ENCODE measurements around the gene ARHGDIB.

ARHGDIB gene

GRCh38 chr12:14900521-14901227 is 60.7 kb downstream of the ARHGDIB start:
- DNase-seq (ENCODE audit: low read depth in 4 of 4, low spot score in 1 of 4) = no peak

DNA sequence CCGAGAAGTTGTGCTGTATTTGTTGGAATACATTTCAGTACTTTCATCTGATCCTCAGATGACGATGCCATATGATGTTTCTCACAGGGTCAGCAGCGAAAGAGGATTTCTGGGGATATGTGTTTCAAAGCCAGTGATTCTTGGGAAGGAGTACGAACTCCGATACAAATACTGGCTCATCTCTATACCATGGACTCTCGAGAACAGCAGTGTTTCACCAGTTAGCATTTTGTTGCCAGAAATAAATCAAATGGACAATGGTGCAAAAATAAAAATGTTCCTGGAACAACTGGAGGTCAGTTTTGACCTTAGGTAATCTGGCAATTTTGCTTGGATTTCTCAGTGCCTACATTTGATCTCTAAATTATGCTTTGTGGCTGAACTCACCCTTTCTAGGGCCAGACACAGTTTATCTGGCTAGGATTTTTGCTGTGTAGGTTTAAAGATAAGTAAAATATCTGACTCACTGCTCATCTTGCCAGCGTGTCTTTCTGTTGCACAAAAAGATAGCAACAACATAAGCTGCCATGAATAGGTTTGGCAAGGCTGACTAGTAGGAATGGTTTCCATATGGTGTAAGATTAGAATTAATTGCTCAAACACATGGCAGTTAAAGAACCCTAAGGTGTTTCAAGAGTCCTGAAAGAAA is 64.8 kb downstream of the ARHGDIB start:
- DNase-seq (ENCODE audit: low read depth in 4 of 4, low spot score in 1 of 4) = no peak

GRCh38 chr12:14893506-14894250 is 67.7 kb downstream of the ARHGDIB start:
- DNase-seq (ENCODE audit: low read depth in 4 of 4, low spot score in 1 of 4) = no peak

DNA sequence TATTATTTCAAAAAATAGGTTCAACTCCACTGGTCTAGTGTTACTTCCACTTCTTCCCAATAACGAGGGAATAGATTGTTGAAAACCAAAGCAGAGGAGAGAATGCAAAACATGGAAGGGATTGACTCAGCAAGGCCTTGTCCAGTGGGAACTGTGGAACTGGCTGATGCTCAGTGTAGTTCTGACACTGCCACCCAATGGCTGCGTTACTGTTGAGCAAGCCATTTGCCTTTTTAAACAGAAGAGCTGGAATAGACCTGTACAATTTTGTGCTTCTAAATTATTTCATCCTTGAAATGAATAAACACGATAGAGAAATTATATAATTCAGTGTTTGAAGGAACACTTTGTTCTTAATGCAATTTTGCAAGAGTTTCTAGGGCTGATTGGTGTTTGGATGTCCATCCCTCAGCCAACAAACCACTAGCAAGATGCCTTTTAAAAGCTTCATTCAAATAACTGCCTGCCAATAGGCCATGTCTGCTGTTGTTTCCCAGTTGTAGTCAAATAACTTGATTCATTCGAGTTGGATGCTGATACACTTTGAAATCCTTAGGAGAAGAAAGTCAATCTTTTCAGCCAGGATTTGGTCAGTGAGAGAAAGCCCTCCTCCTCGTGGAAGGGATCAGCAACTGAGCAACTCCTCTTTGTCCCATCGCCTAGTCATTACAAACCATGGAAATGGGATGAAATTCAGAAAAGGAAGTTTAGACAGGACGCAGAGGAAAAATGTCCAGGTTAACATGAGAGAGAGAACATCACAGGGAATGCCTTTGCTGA is 68.5 kb downstream of the ARHGDIB start:
- DNase-seq (ENCODE audit: low read depth in 4 of 4, low spot score in 1 of 4) = no peak

Data from stimulated activated CD4-positive, alpha-beta T cell treated with anti-CD3 and anti-CD28 coated beads, Interleukin-1b, Interleukin-23, amount 100 ng/mL, for 24 hours (primary cell).